ENCODE results near the gene C4BPA.

C4BPA gene

GRCh38 chr1:207194197-207194596 lies 90.2 kb downstream of the C4BPA start:
- DNase-seq, result no peak

Data from NCI-H69 (cell line).